ENCODE measurements around the gene MCUB.

The MCUB gene

GRCh38 chr4:109559983-109560686 is at the start of gene MCUB (continued):
- no peak for TF ChIP-seq PRDM2 (tag by site-specific recombination; IDR thresholded peaks at IDR 0.05; ENCODE audit: borderline replicate concordance)
- TF ChIP-seq ZNF311 (tag by site-specific recombination; IDR thresholded peaks at IDR 0.05; ENCODE audit: borderline replicate concordance), result no peak
- TF ChIP-seq ZNF239 (tag by site-specific recombination; IDR thresholded peaks at IDR 0.05), result no peak
- TF ChIP-seq ZXDB (tag by site-specific recombination; IDR thresholded peaks at IDR 0.05), result peak; percentile 67; the same call in 1 of the 2 replicates
- TF ChIP-seq ZNF280D (tag by site-specific recombination; IDR thresholded peaks at IDR 0.05), result no peak
- no peak for TF ChIP-seq ZNF639 (tag by site-specific recombination; IDR thresholded peaks at IDR 0.05)
- TF ChIP-seq ZEB2 (tag by site-specific recombination; IDR thresholded peaks at IDR 0.05), result peak; percentile 59; the same call in 1 of the 2 replicates
- TF ChIP-seq OVOL3 (tag by site-specific recombination; IDR thresholded peaks at IDR 0.05), result no peak
- no peak for TF ChIP-seq ZNF473 (tag by site-specific recombination; IDR thresholded peaks at IDR 0.05)
- no peak for TF ChIP-seq ZNF658 (tag by site-specific recombination; IDR thresholded peaks at IDR 0.05)
- TF ChIP-seq ZNF529 (tag by site-specific recombination; IDR thresholded peaks at IDR 0.05; ENCODE audit: insufficient replicate concordance), result no peak
- no peak for TF ChIP-seq ZNF416 (tag by site-specific recombination; IDR thresholded peaks at IDR 0.05)
- peak; percentile 74 for TF ChIP-seq IKZF3 (tag by site-specific recombination; IDR thresholded peaks at IDR 0.05)

GRCh38 chr4:109510687-109511086 is 49.4 kb upstream of the MCUB start:
- ChIA-PET CTCF (interaction anchor here (0.7 kb wide), 1 partner anchor 28 kb away, joined by 3 read pairs; no protein-coding TSS in a partner anchor), POLR2A (no interaction called here)
- H3K36me3 ChIP-seq (ENCODE audit: control insufficient read depth in 2 of 2, insufficient read depth in 1 of 2, low read length in 2 of 2), result peaks cover 13 to 51% of the 10 kb centered on the region in 2 experiments
- no peaks in the 10 kb centered on the region for H3K9me3 ChIP-seq (ENCODE audit: control insufficient read depth, insufficient read depth, low read depth, low read length)
- H3K4me3 ChIP-seq (ENCODE audit: low read depth, low read length), result no peak overlapping the region
- H3K4me1 ChIP-seq (ENCODE audit: control insufficient read depth, insufficient read depth, low read length), result no peaks in the 10 kb centered on the region
- no peak overlapping the region for H3K27ac ChIP-seq (ENCODE audit: extremely low read depth, low read depth, low read length)
- TF ChIP-seq ZNF274 (IDR thresholded peaks at IDR 0.05; ENCODE audit: low read length) (no peak), ZNF274 (tag by site-specific recombination; IDR thresholded peaks at IDR 0.05; ENCODE audit: borderline replicate concordance) (no peak), GLI2 (tag by site-specific recombination; IDR thresholded peaks at IDR 0.05; ENCODE audit: borderline replicate concordance, low read depth) (no peak), ZNF239 (tag by site-specific recombination; IDR thresholded peaks at IDR 0.05) (no peak), ZNF366 (tag by site-specific recombination; conservative IDR thresholded peaks at IDR 0.05) (no peak), KLF17 (tag by site-specific recombination; IDR thresholded peaks at IDR 0.05) (no peak), SCRT2 (tag by site-specific recombination; IDR thresholded peaks at IDR 0.05) (no peak), HOXD13 (CRISPR knock-in tag; IDR thresholded peaks at IDR 0.05; ENCODE audit: borderline replicate concordance) (no peak), YY2 (tag by site-specific recombination; IDR thresholded peaks at IDR 0.05) (no peak), ZSCAN5A (tag by site-specific recombination; IDR thresholded peaks at IDR 0.05) (no peak), YY1 (tag by site-specific recombination; IDR thresholded peaks at IDR 0.05) (no peak), ZNF223 (tag by site-specific recombination; IDR thresholded peaks at IDR 0.05) (no peak), ZBTB48 (tag by site-specific recombination; IDR thresholded peaks at IDR 0.05) (no peak)
